ENCODE results near the gene OSGEP. TPM values are rescaled to one million over a fixed set of nuclear protein-coding genes. Genes with fewer than 3 reads are reported as not detected.
"Not testable (repeated sequence)": the region's sequence is repeated elsewhere in the genome, so short reads cannot be mapped to it uniquely, and the experiment has no call there.

Gene OSGEP
- total RNA-seq, 2 donors from 2014 or later: 36.1 to 53.4 TPM

GRCh38 chr14:20456971-20457370, 2.4 kb upstream of the OSGEP start:
- H3K4me1 ChIP-seq: peaks cover 48% of the 10 kb centered on the region
- DNase-seq (peak in 2 of 4 donors; percentile 16 to 18), ATAC-seq (no peak)
- no peaks in the 10 kb centered on the region for H3K9me3 ChIP-seq
- peaks cover 3 to 21% of the 10 kb centered on the region in 2 donors for H3K36me3 ChIP-seq (replicated peaks in 1 of 2; ENCODE audit: insufficient read depth in 1 of 2, low read depth in 2 of 2)
- intact Hi-C loops (cut with DNase I): no loop called here
- no peak overlapping the region for H3K4me3 ChIP-seq
- TF ChIP-seq POLR2A (IDR thresholded peaks at IDR 0.05) (no peak), CTCF (IDR thresholded peaks at IDR 0.05) (no peak)
- 61 to 83% methylated on average over 13 of the region's 13 CpGs for WGBS, 2 donors
- peak overlapping the region in 1 of 4 donors; percentile 95 for H3K27ac ChIP-seq
- H3K27me3 ChIP-seq: no peaks in the 10 kb centered on the region

- Histone ChIP-seq H3K27me3 (no peaks in the 10 kb centered on the region), H3K27ac (peak overlapping the region; percentile 90 to 97 (median 96)), H3K4me1 (peaks cover 47% of the 10 kb centered on the region), H3K4me3 (peak overlapping the region; percentile 82 to 95), H3K36me3 (replicated peaks in 1 of 2; ENCODE audit: insufficient read depth in 1 of 2, low read depth in 2 of 2) (peaks cover 3 to 26% of the 10 kb centered on the region in 2 donors), H3K9me3 (no peaks in the 10 kb centered on the region)
- intact Hi-C loops (cut with DNase I): no loop called here
- ATAC-seq (peak; percentile 54), DNase-seq (no peak)
- WGBS, 2 donors: 1% methylated on average over 39 of the region's 39 CpGs
- TF ChIP-seq CTCF (IDR thresholded peaks at IDR 0.05) (no peak), POLR2A (IDR thresholded peaks at IDR 0.05) (no peak)
Observed at GRCh38 chr14:20455355-20456300, 1.0 kb upstream of the OSGEP start.

GRCh38 chr14:20452831-20453230, 1.8 kb downstream of the OSGEP start:
- peaks cover 28% of the 10 kb centered on the region for H3K4me1 ChIP-seq

GRCh38 chr14:20446889-20447288, 7.7 kb downstream of the OSGEP start:
- WGBS, 2 donors: 93 to 94% methylated on average over 5 of the region's 5 CpGs
- TF ChIP-seq POLR2A (IDR thresholded peaks at IDR 0.05) (no peak), CTCF (IDR thresholded peaks at IDR 0.05) (no peak)

More at GRCh38 chr14:20452831-20453230, 1.8 kb downstream of the OSGEP start:
- H3K4me3 ChIP-seq; DNase-seq; ATAC-seq; H3K27ac ChIP-seq; intact Hi-C loops (cut with DNase I); H3K9me3 ChIP-seq; H3K27me3 ChIP-seq: not testable (repeated sequence)
- peaks cover 19 to 26% of the 10 kb centered on the region in 2 donors for H3K36me3 ChIP-seq (replicated peaks in 1 of 2; ENCODE audit: insufficient read depth in 1 of 2, low read depth in 2 of 2)
- 92 to 93% methylated on average over 8 of the region's 8 CpGs for WGBS, 2 donors

GRCh38 chr14:20443650-20444049, 11.0 kb downstream of the OSGEP start:
- ATAC-seq; H3K9me3 ChIP-seq; H3K27ac ChIP-seq; H3K4me1 ChIP-seq; DNase-seq; H3K4me3 ChIP-seq; intact Hi-C loops (cut with DNase I); H3K27me3 ChIP-seq: not testable (repeated sequence)
- H3K36me3 ChIP-seq (replicated peaks in 1 of 2; ENCODE audit: insufficient read depth in 1 of 2, low read depth in 2 of 2): peaks cover 17 to 22% of the 10 kb centered on the region in 2 donors
- 53 to 65% methylated on average over 4 of the region's 4 CpGs for WGBS, 2 donors

More at GRCh38 chr14:20446889-20447288, 7.7 kb downstream of the OSGEP start:
- Histone ChIP-seq H3K27ac (no peak overlapping the region), H3K9me3 (no peaks in the 10 kb centered on the region), H3K4me3 (no peak overlapping the region), H3K27me3 (no peaks in the 10 kb centered on the region), H3K4me1 (no peaks in the 10 kb centered on the region), H3K36me3 (replicated peaks in 1 of 2; ENCODE audit: insufficient read depth in 1 of 2, low read depth in 2 of 2) (peaks cover 27 to 32% of the 10 kb centered on the region in 2 donors)
- no peak for ATAC-seq
- intact Hi-C loops (cut with DNase I): no loop called here
- DNase-seq: no peak

Data from body of pancreas (tissue), 4 donors.